Neural crest cell (in vitro differentiated cells): Measurements from ENCODE around the gene KLHL22. TPM values are rescaled to one million over a fixed set of nuclear protein-coding genes. Genes with fewer than 3 reads are reported as not detected.

Experiments
- DNase-seq: peaks from one replicate; pipeline ENCODE4 v3.0.0; 2021; ENCODE audit warnings: low read depth, mixed read lengths, low spot score
- H3K27ac Mint-ChIP-seq: one replicate; pipeline ENCODE4 v1.8.0; 2021; ENCODE audit warnings: mild to moderate bottlenecking, mixed read lengths; ENCODE audit not compliant: unreplicated experiment
- H3K27me3 Mint-ChIP-seq: 2 replicates; pipeline ENCODE4 v1.8.0; 2021; ENCODE audit warnings: low read depth, mild to moderate bottlenecking, mixed read lengths
- H3K36me3 Mint-ChIP-seq: 2 replicates; pipeline ENCODE4 v1.8.0; 2021; ENCODE audit warnings: low read depth, mild to moderate bottlenecking, mixed read lengths
- H3K4me1 Mint-ChIP-seq: 2 replicates; pipeline ENCODE4 v1.8.0; 2021; ENCODE audit warnings: mixed read lengths
- H3K4me3 Mint-ChIP-seq: one replicate; pipeline ENCODE4 v1.8.0; 2021; ENCODE audit warnings: mild to moderate bottlenecking, mixed read lengths
- H3K9me3 Mint-ChIP-seq: 2 replicates; pipeline ENCODE4 v1.8.0; 2021; ENCODE audit warnings: mixed read lengths
- CTCF ChIP-seq: fragments of 200-600 bp; sonication (generic); conservative IDR thresholded peaks from 2 replicates; pipeline ENCODE4 v1.5.0; 2021; ENCODE audit warnings: antibody characterized with exemption, mild to moderate bottlenecking
- total RNA-seq: library from RNA; stranded (reverse); gene quantifications from 2 replicates; pipeline ENCODE4 v1.2.1, GENCODE V29; 2021

Gene KLHL22
- total RNA-seq, 1 donor from 2014 or later, result 48.9 TPM

GRCh38 chr22:20440637-20441591 is 54.7 kb downstream of the KLHL22 start:
- no peak for TF ChIP-seq CTCF
- H3K36me3 Mint-ChIP-seq, result peaks cover 5% of the 10 kb centered on the region
- H3K4me1 Mint-ChIP-seq, result peaks cover 16% of the 10 kb centered on the region
- H3K27ac Mint-ChIP-seq, result no peak overlapping the region
- H3K4me3 Mint-ChIP-seq, result peak overlapping the region; percentile 44
- H3K27me3 Mint-ChIP-seq, result peaks cover 17% of the 10 kb centered on the region
- no peak for DNase-seq
- H3K9me3 Mint-ChIP-seq, result no peaks in the 10 kb centered on the region

GRCh38 chr22:20439928-20440575 is 55.5 kb downstream of the KLHL22 start:
- Mint-ChIP-seq H3K27me3 (peaks cover 26% of the 10 kb centered on the region), H3K36me3 (peaks cover 5% of the 10 kb centered on the region), H3K4me1 (peaks cover 25% of the 10 kb centered on the region), H3K27ac (no peak overlapping the region), H3K9me3 (no peaks in the 10 kb centered on the region), H3K4me3 (peak overlapping the region; percentile 80)
- no peak for TF ChIP-seq CTCF
- DNase-seq, result no peak

- Mint-ChIP-seq H3K4me1 (peaks cover 29% of the 10 kb centered on the region), H3K4me3 (peak overlapping the region; percentile 80), H3K36me3 (peaks cover 5% of the 10 kb centered on the region), H3K9me3 (no peaks in the 10 kb centered on the region), H3K27ac (no peak overlapping the region), H3K27me3 (peaks cover 31% of the 10 kb centered on the region)
- no peak for TF ChIP-seq CTCF
- no peak for DNase-seq
These were observed 56.1 kb downstream of the KLHL22 start for GRCh38 chr22:20439556-20439927.

- H3K9me3 Mint-ChIP-seq, result no peaks in the 10 kb centered on the region
- no peak for DNase-seq
- peaks cover 36% of the 10 kb centered on the region for H3K27me3 Mint-ChIP-seq
- H3K27ac Mint-ChIP-seq, result no peak overlapping the region
- H3K36me3 Mint-ChIP-seq, result no peaks in the 10 kb centered on the region
- no peak for TF ChIP-seq CTCF
- H3K4me1 Mint-ChIP-seq, result peaks cover 32% of the 10 kb centered on the region
- H3K4me3 Mint-ChIP-seq, result peak overlapping the region; percentile 84
These were observed 56.7 kb downstream of the KLHL22 start for GRCh38 chr22:20438678-20439492.

- no peak for DNase-seq
- TF ChIP-seq CTCF, result no peak
- no peaks in the 10 kb centered on the region for H3K36me3 Mint-ChIP-seq
- peaks cover 33% of the 10 kb centered on the region for H3K4me1 Mint-ChIP-seq
- H3K9me3 Mint-ChIP-seq, result no peaks in the 10 kb centered on the region
- peak overlapping the region; percentile 62 for H3K27ac Mint-ChIP-seq
- peak overlapping the region; percentile 84 for H3K4me3 Mint-ChIP-seq
- peaks cover 38% of the 10 kb centered on the region for H3K27me3 Mint-ChIP-seq
These were observed 57.2 kb downstream of the KLHL22 start for GRCh38 chr22:20438427-20438677.
